WTC11 (cell line): Measurements from ENCODE around the gene IFITM10. TPM values are rescaled to one million over a fixed set of nuclear protein-coding genes. Genes with fewer than 3 reads are reported as not detected.
A peak's percentile ranks its signal among the peaks of the same experiment; 100 is the strongest.

Experiments
- ATAC-seq: fragments of 200-7000 bp; cut with Tn5 transposase; 2 replicates; pipeline ENCODE4 v1.10.0; 2021; ENCODE audit warnings: mild to moderate bottlenecking, moderate library complexity
- CTCF ChIA-PET: fragments of 300-600 bp; sonication (Branson Sonifier 250); formaldehyde crosslinking; loops from one replicate; lab custom pipeline; 2021; ENCODE audit warnings: antibody characterized with exemption; lab: Charles Lee
- POLR2A ChIA-PET: fragments of 350-600 bp; sonication (Branson Sonifier 250); formaldehyde crosslinking; loops from one replicate; lab custom pipeline; 2021; ENCODE audit warnings: antibody characterized with exemption; lab: Charles Lee
- DNase-seq: peaks from one replicate; pipeline ENCODE4 v3.0.0; 2021; ENCODE audit warnings: low spot score
- H3K27ac Mint-ChIP-seq: 2 replicates; pipeline ENCODE4 v1.8.0; 2021; ENCODE audit warnings: mixed read lengths
- H3K27me3 Mint-ChIP-seq: 2 replicates; pipeline ENCODE4 v1.8.0; 2021; ENCODE audit warnings: low read depth, mild to moderate bottlenecking, moderate library complexity, mixed read lengths
- H3K36me3 Mint-ChIP-seq: 2 replicates; pipeline ENCODE4 v1.8.0; 2021; ENCODE audit warnings: mixed read lengths
- H3K4me1 Mint-ChIP-seq: 2 replicates; pipeline ENCODE4 v1.8.0; 2022; ENCODE audit warnings: mixed read lengths
- H3K4me3 Mint-ChIP-seq: 2 replicates; pipeline ENCODE4 v1.8.0; 2021; ENCODE audit warnings: mild to moderate bottlenecking, moderate library complexity, mixed read lengths
- H3K9me3 Mint-ChIP-seq: 2 replicates; pipeline ENCODE4 v1.8.0; 2021; ENCODE audit warnings: mixed read lengths
- CDX4 ChIP-seq: fragments of 250-450 bp; sonication (Bioruptor Pico); IDR thresholded peaks from 2 replicates; pipeline ENCODE4 v1.9.0; 2021; ENCODE audit warnings: moderate library complexity, mild to moderate bottlenecking, inconsistent platforms, borderline replicate concordance
- CREB1 ChIP-seq: sonication (generic); formaldehyde crosslinking; IDR thresholded peaks from 2 replicates; pipeline ENCODE4 v1.8.0; 2023; ENCODE audit warnings: mild to moderate bottlenecking, missing genetic modification reagents
- CREM ChIP-seq: sonication (generic); formaldehyde crosslinking; IDR thresholded peaks from 2 replicates; pipeline ENCODE4 v1.8.1; 2022; ENCODE audit warnings: mild to moderate bottlenecking, missing genetic modification reagents, moderate library complexity
- E2F5 ChIP-seq: sonication (generic); formaldehyde crosslinking; IDR thresholded peaks from 2 replicates; pipeline ENCODE4 v1.8.1; 2022; ENCODE audit warnings: mild to moderate bottlenecking, moderate library complexity, missing genetic modification reagents
- EMX1 ChIP-seq: fragments of 250-450 bp; sonication (Bioruptor Pico); IDR thresholded peaks from 2 replicates; pipeline ENCODE4 v1.8.0; 2021; ENCODE audit warnings: mild to moderate bottlenecking
- IRF2 ChIP-seq: sonication (generic); formaldehyde crosslinking; IDR thresholded peaks from 2 replicates; pipeline ENCODE4 v1.8.0; 2022; ENCODE audit warnings: low read depth, missing genetic modification reagents, borderline replicate concordance
- JAZF1 ChIP-seq: fragments of 250-450 bp; sonication (Bioruptor Pico); IDR thresholded peaks from 2 replicates; pipeline ENCODE4 v1.9.0; 2021; ENCODE audit warnings: moderate library complexity, mild to moderate bottlenecking, inconsistent platforms
- KAT7 ChIP-seq: sonication (generic); formaldehyde crosslinking; IDR thresholded peaks from 2 replicates; pipeline ENCODE4 v1.8.1; 2023; ENCODE audit warnings: missing genetic modification reagents, mild to moderate bottlenecking, borderline replicate concordance
- MAX ChIP-seq: sonication (generic); formaldehyde crosslinking; IDR thresholded peaks from 2 replicates; pipeline ENCODE4 v1.8.0; 2022; ENCODE audit warnings: mild to moderate bottlenecking, missing genetic modification reagents
- MXD4 ChIP-seq: fragments of 250-450 bp; sonication (Bioruptor Pico); IDR thresholded peaks from 2 replicates; pipeline ENCODE4 v1.8.0; 2021; ENCODE audit warnings: mild to moderate bottlenecking, moderate library complexity, borderline replicate concordance
- PREB ChIP-seq: sonication (generic); formaldehyde crosslinking; IDR thresholded peaks from 2 replicates; pipeline ENCODE4 v1.8.1; 2022; ENCODE audit warnings: mild to moderate bottlenecking, missing genetic modification reagents, moderate library complexity, borderline replicate concordance
- RELA ChIP-seq: sonication (generic); formaldehyde crosslinking; IDR thresholded peaks from 2 replicates; pipeline ENCODE4 v1.8.1; 2022; ENCODE audit warnings: missing genetic modification reagents, mild to moderate bottlenecking, borderline replicate concordance
- RORB ChIP-seq: fragments of 250-450 bp; sonication (Bioruptor Pico); IDR thresholded peaks from 2 replicates; pipeline ENCODE4 v1.9.0; 2021; ENCODE audit warnings: mild to moderate bottlenecking
- SMAD4 ChIP-seq: sonication (generic); formaldehyde crosslinking; IDR thresholded peaks from 2 replicates; pipeline ENCODE4 v1.8.0; 2022; ENCODE audit warnings: mild to moderate bottlenecking, missing genetic modification reagents
- TP53 ChIP-seq: sonication (generic); formaldehyde crosslinking; IDR thresholded peaks from 2 replicates; pipeline ENCODE4 v1.8.1; 2023; ENCODE audit warnings: mild to moderate bottlenecking, missing genetic modification reagents
- ZNF121 ChIP-seq: sonication (generic); formaldehyde crosslinking; IDR thresholded peaks from 2 replicates; pipeline ENCODE4 v1.8.0; 2023; ENCODE audit warnings: missing genetic modification reagents
- ZNF263 ChIP-seq: sonication (generic); formaldehyde crosslinking; IDR thresholded peaks from 2 replicates; pipeline ENCODE4 v1.8.1; 2022; ENCODE audit warnings: low read depth, mild to moderate bottlenecking, moderate library complexity, missing genetic modification reagents
- ZNF396 ChIP-seq: fragments of 250-450 bp; sonication (Bioruptor Pico); IDR thresholded peaks from 2 replicates; pipeline ENCODE4 v1.8.0; 2021; ENCODE audit warnings: mild to moderate bottlenecking, moderate library complexity, borderline replicate concordance
- ZNF423 ChIP-seq: fragments of 250-450 bp; sonication (Bioruptor Pico); IDR thresholded peaks from 2 replicates; pipeline ENCODE4 v2.1.2; 2022; ENCODE audit warnings: mild to moderate bottlenecking, moderate library complexity
- total RNA-seq: library from RNA; stranded (reverse); gene quantifications from 3 replicates; pipeline ENCODE4 v1.2.3, GENCODE V29; 2021
- TF ChIP-seq, protein P1 (sequence below): fragments of 200-600 bp; IDR thresholded peaks from 2 replicates; pipeline ENCODE4 v1.8.0; 2022; ENCODE audit warnings: antibody characterized with exemption
- TF ChIP-seq, protein P2 (sequence below): sonication (generic); formaldehyde crosslinking; IDR thresholded peaks from 2 replicates; pipeline ENCODE4 v1.8.1; 2022; ENCODE audit warnings: missing genetic modification reagents, borderline replicate concordance

IFITM10 gene
- total RNA-seq, 1 experiment from 2014 or later = 1.7 TPM

DNA sequence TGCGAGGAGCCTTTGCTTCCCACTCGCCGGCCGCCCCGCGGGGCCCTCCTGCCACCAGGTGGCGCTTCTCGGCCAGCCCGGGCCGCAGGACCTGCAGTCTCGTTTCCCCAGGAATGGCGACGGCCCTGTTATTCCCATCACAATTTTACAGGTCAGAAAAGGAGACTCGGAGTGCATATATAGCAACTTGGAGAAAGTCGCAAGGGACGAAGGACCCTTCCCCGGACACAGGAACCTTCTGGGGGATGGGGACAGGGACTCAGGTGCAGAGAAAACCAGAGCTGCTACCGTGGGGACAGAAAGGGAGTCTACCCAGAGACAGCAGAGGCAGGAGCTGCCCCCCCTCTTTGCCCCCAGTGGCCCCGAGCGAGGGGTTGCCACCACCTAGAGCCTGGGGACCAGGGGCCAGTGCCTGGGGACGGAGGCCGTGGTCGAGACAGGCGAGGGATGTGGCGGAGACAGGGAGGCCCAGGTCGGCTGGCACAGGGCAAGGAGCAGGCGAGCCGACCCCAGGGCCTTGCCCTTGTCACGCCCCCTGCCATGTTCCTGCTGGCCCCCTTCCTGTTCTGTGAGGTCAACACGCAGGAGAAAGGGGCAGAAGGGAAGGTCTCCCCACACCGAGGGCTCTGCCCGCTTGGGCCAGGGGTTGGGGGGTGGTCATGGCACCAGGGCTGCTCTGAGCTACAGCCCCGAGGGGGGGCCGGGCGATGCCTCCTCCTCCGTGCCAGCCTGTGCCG is 56.9 kb downstream of the IFITM10 start:
- CTCF ChIA-PET = interaction anchor here (0.6 to 5.5 kb wide), 85 partner anchors 11 to 748 kb away, joined by 3 to 271 read pairs (median 5); partner anchors contain the start of genes CTSD, IFITM10, KRTAP5-5 and LSP1
- H3K36me3 Mint-ChIP-seq = no peaks in the 10 kb centered on the region
- H3K27me3 Mint-ChIP-seq = peaks cover 23% of the 10 kb centered on the region
- peaks cover 3% of the 10 kb centered on the region for H3K4me1 Mint-ChIP-seq
- peaks cover 13% of the 10 kb centered on the region for H3K9me3 Mint-ChIP-seq
- DNase-seq (peak; percentile 92), ATAC-seq (peak; percentile 55)
- H3K27ac Mint-ChIP-seq = no peak overlapping the region
- TF ChIP-seq JAZF1 (CRISPR knock-in tag) (no peak), MAX (0 out of 2 replicates have a peak, but pooled peaks have one; percentile 6), E2F5 (CRISPR knock-in tag) (no peak; the same call in 1 of the 2 replicates), ZNF396 (CRISPR knock-in tag) (no peak), KAT7 (CRISPR knock-in tag) (0 out of 2 replicates have a peak, but pooled peaks have one; percentile 44), RELA (CRISPR knock-in tag) (peak; percentile 56; the same call in 1 of the 2 replicates)
- TF ChIP-seq, protein P1, sequence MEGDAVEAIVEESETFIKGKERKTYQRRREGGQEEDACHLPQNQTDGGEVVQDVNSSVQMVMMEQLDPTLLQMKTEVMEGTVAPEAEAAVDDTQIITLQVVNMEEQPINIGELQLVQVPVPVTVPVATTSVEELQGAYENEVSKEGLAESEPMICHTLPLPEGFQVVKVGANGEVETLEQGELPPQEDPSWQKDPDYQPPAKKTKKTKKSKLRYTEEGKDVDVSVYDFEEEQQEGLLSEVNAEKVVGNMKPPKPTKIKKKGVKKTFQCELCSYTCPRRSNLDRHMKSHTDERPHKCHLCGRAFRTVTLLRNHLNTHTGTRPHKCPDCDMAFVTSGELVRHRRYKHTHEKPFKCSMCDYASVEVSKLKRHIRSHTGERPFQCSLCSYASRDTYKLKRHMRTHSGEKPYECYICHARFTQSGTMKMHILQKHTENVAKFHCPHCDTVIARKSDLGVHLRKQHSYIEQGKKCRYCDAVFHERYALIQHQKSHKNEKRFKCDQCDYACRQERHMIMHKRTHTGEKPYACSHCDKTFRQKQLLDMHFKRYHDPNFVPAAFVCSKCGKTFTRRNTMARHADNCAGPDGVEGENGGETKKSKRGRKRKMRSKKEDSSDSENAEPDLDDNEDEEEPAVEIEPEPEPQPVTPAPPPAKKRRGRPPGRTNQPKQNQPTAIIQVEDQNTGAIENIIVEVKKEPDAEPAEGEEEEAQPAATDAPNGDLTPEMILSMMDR = peak; percentile 58
- peak overlapping the region; percentile 71 for H3K4me3 Mint-ChIP-seq
- POLR2A ChIA-PET = interaction anchor here (0.6 to 0.9 kb wide), 3 partner anchors 47 to 249 kb away, joined by 3 to 6 read pairs (median 3); no protein-coding TSS in a partner anchor

GRCh38 chr11:1692708-1693326 is 57.6 kb downstream of the IFITM10 start:
- no peak overlapping the region; the same call in 1 of the 2 replicates for H3K27ac Mint-ChIP-seq

GRCh38 chr11:1691878-1692707 is 58.3 kb downstream of the IFITM10 start:
- no peak overlapping the region for H3K4me3 Mint-ChIP-seq
- peaks cover 12% of the 10 kb centered on the region for H3K27me3 Mint-ChIP-seq
- no peaks in the 10 kb centered on the region for H3K36me3 Mint-ChIP-seq
- no peak overlapping the region for H3K27ac Mint-ChIP-seq
- H3K4me1 Mint-ChIP-seq = peaks cover 3% of the 10 kb centered on the region
- H3K9me3 Mint-ChIP-seq = peaks cover 10% of the 10 kb centered on the region; the same call in 1 of the 2 replicates
- DNase-seq = no peak
- CTCF ChIA-PET = interaction anchor here (0.9 to 5.5 kb wide), 23 partner anchors 13 to 470 kb away, joined by 3 to 271 read pairs (median 15); partner anchors contain the start of genes IFITM10 and SYT8
- ATAC-seq = no peak
- POLR2A ChIA-PET = no interaction called here
- TF ChIP-seq PREB (CRISPR knock-in tag) (no peak), JAZF1 (CRISPR knock-in tag) (no peak), CREM (CRISPR knock-in tag) (no peak), MXD4 (CRISPR knock-in tag) (no peak), IRF2 (CRISPR knock-in tag) (no peak), SMAD4 (CRISPR knock-in tag) (no peak), TP53 (CRISPR knock-in tag) (no peak), CDX4 (CRISPR knock-in tag) (no peak), CREB1 (CRISPR knock-in tag) (no peak), ZNF263 (CRISPR knock-in tag) (no peak), E2F5 (CRISPR knock-in tag) (no peak), EMX1 (CRISPR knock-in tag) (no peak), ZNF121 (CRISPR knock-in tag) (no peak)
- TF ChIP-seq, protein P2, sequence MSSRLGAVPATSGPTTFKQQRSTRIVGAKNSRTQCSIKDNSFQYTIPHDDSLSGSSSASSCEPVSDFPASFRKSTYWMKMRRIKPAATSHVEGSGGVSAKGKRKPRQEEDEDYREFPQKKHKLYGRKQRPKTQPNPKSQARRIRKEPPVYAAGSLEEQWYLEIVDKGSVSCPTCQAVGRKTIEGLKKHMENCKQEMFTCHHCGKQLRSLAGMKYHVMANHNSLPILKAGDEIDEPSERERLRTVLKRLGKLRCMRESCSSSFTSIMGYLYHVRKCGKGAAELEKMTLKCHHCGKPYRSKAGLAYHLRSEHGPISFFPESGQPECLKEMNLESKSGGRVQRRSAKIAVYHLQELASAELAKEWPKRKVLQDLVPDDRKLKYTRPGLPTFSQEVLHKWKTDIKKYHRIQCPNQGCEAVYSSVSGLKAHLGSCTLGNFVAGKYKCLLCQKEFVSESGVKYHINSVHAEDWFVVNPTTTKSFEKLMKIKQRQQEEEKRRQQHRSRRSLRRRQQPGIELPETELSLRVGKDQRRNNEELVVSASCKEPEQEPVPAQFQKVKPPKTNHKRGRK = no peak

More at GRCh38 chr11:1692708-1693326, 57.6 kb downstream of the IFITM10 start:
- ChIA-PET POLR2A (no interaction called here), CTCF (interaction anchor here (0.6 to 5.5 kb wide), 40 partner anchors 14 to 469 kb away, joined by 3 to 271 read pairs (median 8); partner anchors contain the start of genes IFITM10, KRTAP5-5, MRPL23 and SYT8)
- H3K27me3 Mint-ChIP-seq = peaks cover 16% of the 10 kb centered on the region
- TF ChIP-seq RORB (CRISPR knock-in tag) (no peak), ZNF423 (CRISPR knock-in tag) (peak; percentile 67; the same call in 1 of the 2 replicates)
- no peaks in the 10 kb centered on the region for H3K36me3 Mint-ChIP-seq
- H3K9me3 Mint-ChIP-seq = peaks cover 10% of the 10 kb centered on the region; the same call in 1 of the 2 replicates
- H3K4me1 Mint-ChIP-seq = peaks cover 3% of the 10 kb centered on the region
- peak overlapping the region; percentile 71 for H3K4me3 Mint-ChIP-seq
- DNase-seq (no peak), ATAC-seq (no peak)
